Medulla oblongata (tissue), 1 donor: ENCODE measurements around the gene SAP130.
"Not testable (repeated sequence)": the region's sequence is repeated elsewhere in the genome, so short reads cannot be mapped to it uniquely, and the experiment has no call there.

Experiments
- DNase-seq: peaks from one replicate; pipeline ENCODE4 v3.0.0-alpha.2; 2015; ENCODE audit errors: extremely low spot score

SAP130 gene

GRCh38 chr2:127953128-127953718 lies 74.6 kb downstream of the SAP130 start:
- peak; percentile 63 for DNase-seq

GRCh38 chr2:127951026-127951425 lies 76.8 kb downstream of the SAP130 start:
- no peak for DNase-seq

GRCh38 chr2:127950264-127950663 lies 77.6 kb downstream of the SAP130 start:
- no peak for DNase-seq

- DNase-seq, result no peak
Measured at GRCh38 chr2:127945281-127945680, 82.6 kb downstream of the SAP130 start.

- no peak for DNase-seq
Measured at GRCh38 chr2:127943186-127943585, 84.7 kb downstream of the SAP130 start.

- DNase-seq, result no peak
Measured at GRCh38 chr2:127942002-127942401, 85.9 kb downstream of the SAP130 start.

GRCh38 chr2:127941461-127941860 lies 86.4 kb downstream of the SAP130 start:
- no peak for DNase-seq

- no peak for DNase-seq
Measured at GRCh38 chr2:127940641-127941040, 87.2 kb downstream of the SAP130 start.

- DNase-seq, result no peak
Measured at GRCh38 chr2:127935337-127935736, 92.5 kb downstream of the SAP130 start.

- no peak for DNase-seq
Measured at GRCh38 chr2:127932199-127932876, 95.5 kb downstream of the SAP130 start.

- DNase-seq, result no peak
Measured at GRCh38 chr2:127929449-127929848, 98.4 kb downstream of the SAP130 start.

- no peak for DNase-seq
Measured at GRCh38 chr2:127927384-127927783, 100.5 kb downstream of the SAP130 start.

GRCh38 chr2:127917916-127918315 lies 109.9 kb downstream of the SAP130 start:
- DNase-seq, result no peak

- no peak for DNase-seq
Measured at GRCh38 chr2:127913808-127914457, 113.9 kb downstream of the SAP130 start.

- DNase-seq, result no peak
Measured at GRCh38 chr2:127911737-127912136, 116.1 kb downstream of the SAP130 start.

GRCh38 chr2:127910415-127910814 lies 117.4 kb downstream of the SAP130 start:
- no peak for DNase-seq

- DNase-seq, result no peak
Measured at GRCh38 chr2:127909019-127909418, 118.8 kb downstream of the SAP130 start.

- DNase-seq, result not testable (repeated sequence)
Measured at GRCh38 chr2:127907733-127908400, 120.0 kb downstream of the SAP130 start.

- DNase-seq, result no peak
Measured at GRCh38 chr2:127906206-127906926, 121.5 kb downstream of the SAP130 start.

GRCh38 chr2:127901339-127902056 lies 126.4 kb downstream of the SAP130 start:
- DNase-seq, result peak; percentile 85

GRCh38 chr2:127897531-127898211 lies 130.2 kb downstream of the SAP130 start:
- no peak for DNase-seq
